ENCODE measurements around the gene DENND2C.

- TF ChIP-seq CTCF (IDR thresholded peaks at IDR 0.05): no peak
- TF ChIP-seq POLR2A (IDR thresholded peaks at IDR 0.05): no peak
These were observed 876 bp downstream of the DENND2C start for GRCh38 chr1:114668784-114669561.

All from adrenal gland (tissue), 5 donors.